Fibroblast of upper back skin (primary cell): Measurements from ENCODE around the gene TMEM234.

Source experiments
- DNase-seq: peaks from one replicate; pipeline ENCODE4 v3.0.0-alpha.2; 2013

TMEM234 gene

GRCh38 chr1:32199043-32199716 lies 23.0 kb downstream of the TMEM234 start:
- DNase-seq, result no peak

GRCh38 chr1:32198237-32199042 lies 23.7 kb downstream of the TMEM234 start:
- DNase-seq, result no peak

- DNase-seq, result no peak
Observed at GRCh38 chr1:32197837-32198236, 24.3 kb downstream of the TMEM234 start.

- no peak for DNase-seq
Observed at GRCh38 chr1:32197074-32197473, 25.1 kb downstream of the TMEM234 start.

GRCh38 chr1:32195972-32196823 lies 26.0 kb downstream of the TMEM234 start:
- no peak for DNase-seq

GRCh38 chr1:32195531-32195930 lies 26.6 kb downstream of the TMEM234 start:
- DNase-seq, result no peak

- no peak for DNase-seq
Observed at GRCh38 chr1:32194984-32195383, 27.2 kb downstream of the TMEM234 start.

GRCh38 chr1:32192220-32192948 lies 29.8 kb downstream of the TMEM234 start:
- DNase-seq, result no peak

GRCh38 chr1:32187850-32188249 lies 34.3 kb downstream of the TMEM234 start:
- DNase-seq, result no peak

- DNase-seq, result no peak
Observed at GRCh38 chr1:32186491-32186890, 35.7 kb downstream of the TMEM234 start.

GRCh38 chr1:32186077-32186476 lies 36.1 kb downstream of the TMEM234 start:
- DNase-seq, result peak; percentile 29

- no peak for DNase-seq
Observed at GRCh38 chr1:32184650-32185049, 37.5 kb downstream of the TMEM234 start.

- no peak for DNase-seq
Observed at GRCh38 chr1:32182060-32182459, 40.1 kb downstream of the TMEM234 start.

- DNase-seq, result no peak
Observed at GRCh38 chr1:32181563-32181962, 40.6 kb downstream of the TMEM234 start.

- no peak for DNase-seq
Observed at GRCh38 chr1:32181065-32181464, 41.1 kb downstream of the TMEM234 start.

GRCh38 chr1:32180186-32181060 lies 41.7 kb downstream of the TMEM234 start:
- DNase-seq, result peak; percentile 39

GRCh38 chr1:32179443-32180185 lies 42.5 kb downstream of the TMEM234 start, which contains the start of gene TXLNA:
TXLNA (plus strand) TSS chr1:32179675; CDS start chr1:32180346, 671 bp downstream.
- DNase-seq, result peak; percentile 91

GRCh38 chr1:32179193-32179442 lies 43.0 kb downstream of the TMEM234 start:
- no peak for DNase-seq

GRCh38 chr1:32178380-32179192 lies 43.6 kb downstream of the TMEM234 start:
- DNase-seq, result no peak

GRCh38 chr1:32172621-32173245 lies 49.4 kb downstream of the TMEM234 start:
- DNase-seq, result peak; percentile 36
